Hepatic stellate cell (primary cell): ENCODE data around the gene MICAL3.

Source experiments
- DNase-seq: peaks from one replicate; pipeline ENCODE4 v3.0.0; 2011; ENCODE audit warnings: low spot score

Gene MICAL3

GRCh38 chr22:17816649-17817048, 207.7 kb downstream of the MICAL3 start:
- DNase-seq = no peak

- no peak for DNase-seq
Observed at GRCh38 chr22:17815703-17816254, 208.6 kb downstream of the MICAL3 start.

- no peak for DNase-seq
Observed at GRCh38 chr22:17814830-17815229, 209.5 kb downstream of the MICAL3 start.

GRCh38 chr22:17814084-17814483, 210.3 kb downstream of the MICAL3 start:
- DNase-seq = no peak

- no peak for DNase-seq
Observed at GRCh38 chr22:17811119-17811518, 213.2 kb downstream of the MICAL3 start.

GRCh38 chr22:17810570-17811116, 213.7 kb downstream of the MICAL3 start:
- DNase-seq = no peak

GRCh38 chr22:17808693-17809403, 215.5 kb downstream of the MICAL3 start:
- DNase-seq = no peak

- peak; percentile 46 for DNase-seq
Observed at GRCh38 chr22:17807578-17808410, 216.6 kb downstream of the MICAL3 start.

GRCh38 chr22:17807086-17807485, 217.3 kb downstream of the MICAL3 start:
- DNase-seq = no peak

GRCh38 chr22:17806437-17806836, 217.9 kb downstream of the MICAL3 start:
- no peak for DNase-seq

GRCh38 chr22:17804331-17805080, 219.9 kb downstream of the MICAL3 start:
- no peak for DNase-seq

GRCh38 chr22:17803609-17804270, 220.6 kb downstream of the MICAL3 start:
- DNase-seq = no peak

- DNase-seq = no peak
Observed at GRCh38 chr22:17802822-17803221, 221.5 kb downstream of the MICAL3 start.

GRCh38 chr22:17802411-17802810, 221.9 kb downstream of the MICAL3 start:
- DNase-seq = no peak

- DNase-seq = no peak
Observed at GRCh38 chr22:17797721-17798559, 226.4 kb downstream of the MICAL3 start.

GRCh38 chr22:17796695-17797094, 227.7 kb downstream of the MICAL3 start:
- DNase-seq = no peak

- DNase-seq = no peak
Observed at GRCh38 chr22:17795661-17796548, 228.5 kb downstream of the MICAL3 start.

- DNase-seq = no peak
Observed at GRCh38 chr22:17794726-17795542, 229.4 kb downstream of the MICAL3 start.
